ENCODE results near the gene PPFIA4.

The PPFIA4 gene

GRCh38 chr1:203082231-203082505, 55.9 kb downstream of the PPFIA4 start:
- Histone ChIP-seq H3K27ac (ENCODE audit: insufficient read depth, low read depth, low read length, poor library complexity, severe bottlenecking) (no peak overlapping the region), H3K4me3 (ENCODE audit: insufficient read depth, low read depth, low read length) (no peak overlapping the region), H3K4me1 (ENCODE audit: control insufficient read depth, insufficient read depth, low read length) (peaks cover 25% of the 10 kb centered on the region), H3K27me3 (ENCODE audit: control insufficient read depth, insufficient read depth, low read length, poor library complexity, severe bottlenecking) (peaks cover 11% of the 10 kb centered on the region), H3K36me3 (ENCODE audit: control insufficient read depth, insufficient read depth, low read length) (no peaks in the 10 kb centered on the region), H3K9me3 (ENCODE audit: control insufficient read depth, low read length) (no peaks in the 10 kb centered on the region)
- 82 to 83% methylated on average over 3 of the region's 3 CpGs for WGBS, 2 experiments

DNA sequence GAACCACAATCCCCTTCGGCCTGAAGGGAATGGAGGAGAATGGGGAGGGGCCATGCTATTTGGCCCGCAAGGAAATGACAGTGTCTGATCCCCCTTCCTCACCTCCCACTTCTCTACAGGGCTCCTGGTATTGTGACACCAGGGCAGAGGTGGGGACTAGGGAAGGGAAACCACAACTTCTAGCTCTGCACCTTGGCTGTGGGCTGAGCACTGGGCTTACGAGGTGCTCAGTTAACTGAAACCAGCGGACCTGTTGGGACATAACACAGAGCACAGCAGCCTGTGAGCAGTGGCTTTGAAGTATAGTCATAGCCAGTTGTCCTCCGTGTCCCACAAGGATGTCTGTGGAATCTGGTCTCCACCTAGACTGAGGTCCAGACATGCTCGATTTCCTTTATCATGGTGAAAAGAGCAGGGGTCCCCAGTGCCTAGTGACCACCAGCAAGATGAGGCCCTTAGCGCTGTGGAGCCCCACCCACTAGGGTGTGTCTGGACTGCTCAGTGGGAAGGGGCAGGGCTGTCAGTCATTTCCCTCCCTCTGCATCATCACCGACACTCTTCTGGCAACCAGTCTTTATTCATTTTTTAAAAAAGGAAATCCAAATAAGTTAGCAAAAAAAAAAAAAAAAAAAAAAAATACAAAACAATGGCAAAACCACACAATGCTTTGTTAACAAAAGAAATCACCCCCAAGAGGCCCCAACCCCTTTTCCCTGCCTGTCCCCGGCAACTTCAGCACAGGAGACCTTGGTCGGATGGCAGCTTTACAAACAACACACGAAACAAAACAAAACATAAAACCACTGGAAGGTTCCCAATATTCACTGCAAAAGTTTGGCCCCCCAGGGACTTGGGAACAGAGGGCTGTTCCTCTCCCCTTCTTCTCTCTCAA, 56.5 kb downstream of the PPFIA4 start:
- Histone ChIP-seq H3K4me1 (ENCODE audit: control insufficient read depth, insufficient read depth, low read length) (peaks cover 29% of the 10 kb centered on the region), H3K27ac (ENCODE audit: insufficient read depth, low read depth, low read length, poor library complexity, severe bottlenecking) (no peak overlapping the region), H3K27me3 (ENCODE audit: control insufficient read depth, insufficient read depth, low read length, poor library complexity, severe bottlenecking) (peaks cover 4% of the 10 kb centered on the region), H3K9me3 (ENCODE audit: control insufficient read depth, low read length) (no peaks in the 10 kb centered on the region), H3K36me3 (ENCODE audit: control insufficient read depth, insufficient read depth, low read length) (no peaks in the 10 kb centered on the region), H3K4me3 (ENCODE audit: insufficient read depth, low read depth, low read length) (no peak overlapping the region)
- 75 to 77% methylated on average over 10 to 11 of the region's 11 CpGs for WGBS, 2 experiments

DNA sequence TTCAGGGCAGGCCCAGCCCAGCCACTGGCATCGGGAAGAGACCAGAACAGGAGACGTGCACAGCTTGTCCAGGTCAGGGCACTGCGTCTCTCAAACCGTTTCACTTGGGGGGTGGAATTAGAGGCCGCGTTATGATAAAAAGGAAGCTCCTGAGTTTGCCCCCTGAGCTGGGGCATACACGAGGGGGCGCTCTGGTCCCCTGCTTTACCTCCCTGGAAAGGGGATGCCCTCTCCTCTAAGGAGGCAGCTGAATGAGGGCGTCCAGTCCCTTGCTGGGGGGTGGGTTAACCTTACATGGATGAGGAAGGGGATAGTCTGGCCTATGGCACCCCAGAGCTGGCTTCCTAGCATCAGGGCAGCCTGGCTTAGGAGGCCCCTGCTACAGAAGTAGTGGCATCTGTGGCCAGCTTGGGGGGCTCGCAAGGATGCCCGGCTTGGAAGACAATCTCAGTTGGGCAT, 57.2 kb downstream of the PPFIA4 start:
- Histone ChIP-seq H3K4me3 (ENCODE audit: insufficient read depth, low read depth, low read length) (no peak overlapping the region), H3K27me3 (ENCODE audit: control insufficient read depth, insufficient read depth, low read length, poor library complexity, severe bottlenecking) (no peaks in the 10 kb centered on the region), H3K27ac (ENCODE audit: insufficient read depth, low read depth, low read length, poor library complexity, severe bottlenecking) (no peak overlapping the region), H3K36me3 (ENCODE audit: control insufficient read depth, insufficient read depth, low read length) (no peaks in the 10 kb centered on the region), H3K9me3 (ENCODE audit: control insufficient read depth, low read length) (no peaks in the 10 kb centered on the region), H3K4me1 (ENCODE audit: control insufficient read depth, insufficient read depth, low read length) (peaks cover 29% of the 10 kb centered on the region)
- 94% methylated on average over 11 of the region's 11 CpGs for WGBS, 2 experiments

DNA sequence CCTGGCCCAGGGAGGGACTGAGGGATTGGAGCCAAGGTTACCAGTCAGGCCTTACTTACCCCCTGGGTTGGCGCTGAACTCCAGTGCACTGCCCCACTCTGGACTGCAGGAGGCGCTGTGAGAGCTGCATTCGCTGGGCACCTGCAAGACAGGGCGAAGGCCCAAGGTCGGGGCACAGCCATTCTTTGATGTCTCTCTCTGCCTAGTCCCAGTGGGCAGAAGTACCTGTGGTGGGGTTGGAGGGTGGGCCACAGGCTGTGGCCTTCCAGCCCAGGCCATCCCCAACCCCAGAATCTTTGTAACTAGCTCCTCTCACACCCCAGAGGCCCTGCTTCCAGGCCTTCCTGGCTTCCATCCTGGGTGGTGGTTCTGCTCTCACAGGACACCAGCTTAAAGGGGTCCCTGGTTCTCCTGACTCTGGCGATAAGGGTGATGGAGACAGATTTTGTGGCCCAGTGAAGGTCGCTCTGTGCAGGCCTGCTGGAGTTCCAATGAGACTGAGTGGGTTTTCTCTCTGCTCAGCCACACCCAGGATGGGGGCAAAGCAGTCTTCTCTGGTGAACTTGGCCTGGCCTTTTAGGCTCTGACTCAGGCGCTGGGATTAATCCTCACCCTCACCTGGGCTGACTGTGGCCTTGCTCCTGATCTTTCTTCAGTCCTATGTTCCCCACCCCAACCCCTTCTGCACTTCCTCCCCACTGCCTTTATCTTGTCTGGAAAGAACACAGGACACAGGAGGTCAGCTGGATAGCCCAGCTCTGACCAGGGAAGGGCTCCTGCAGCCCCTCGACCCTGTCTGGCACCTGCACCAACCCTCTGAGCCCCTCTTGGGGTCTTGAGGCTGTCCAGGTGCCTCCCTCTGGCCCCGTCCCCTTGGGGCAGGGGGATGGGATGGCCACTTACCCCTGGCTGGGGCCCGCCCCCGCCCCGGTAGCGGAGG, 58.6 kb downstream of the PPFIA4 start:
- Histone ChIP-seq H3K36me3 (ENCODE audit: control insufficient read depth, insufficient read depth, low read length) (no peaks in the 10 kb centered on the region), H3K4me1 (ENCODE audit: control insufficient read depth, insufficient read depth, low read length) (peaks cover 36% of the 10 kb centered on the region), H3K9me3 (ENCODE audit: control insufficient read depth, low read length) (no peaks in the 10 kb centered on the region), H3K27ac (ENCODE audit: insufficient read depth, low read depth, low read length, poor library complexity, severe bottlenecking) (no peak overlapping the region), H3K4me3 (ENCODE audit: insufficient read depth, low read depth, low read length) (no peak overlapping the region), H3K27me3 (ENCODE audit: control insufficient read depth, insufficient read depth, low read length, poor library complexity, severe bottlenecking) (no peaks in the 10 kb centered on the region)
- 88 to 90% methylated on average over 14 of the region's 14 CpGs for WGBS, 2 experiments

DNA sequence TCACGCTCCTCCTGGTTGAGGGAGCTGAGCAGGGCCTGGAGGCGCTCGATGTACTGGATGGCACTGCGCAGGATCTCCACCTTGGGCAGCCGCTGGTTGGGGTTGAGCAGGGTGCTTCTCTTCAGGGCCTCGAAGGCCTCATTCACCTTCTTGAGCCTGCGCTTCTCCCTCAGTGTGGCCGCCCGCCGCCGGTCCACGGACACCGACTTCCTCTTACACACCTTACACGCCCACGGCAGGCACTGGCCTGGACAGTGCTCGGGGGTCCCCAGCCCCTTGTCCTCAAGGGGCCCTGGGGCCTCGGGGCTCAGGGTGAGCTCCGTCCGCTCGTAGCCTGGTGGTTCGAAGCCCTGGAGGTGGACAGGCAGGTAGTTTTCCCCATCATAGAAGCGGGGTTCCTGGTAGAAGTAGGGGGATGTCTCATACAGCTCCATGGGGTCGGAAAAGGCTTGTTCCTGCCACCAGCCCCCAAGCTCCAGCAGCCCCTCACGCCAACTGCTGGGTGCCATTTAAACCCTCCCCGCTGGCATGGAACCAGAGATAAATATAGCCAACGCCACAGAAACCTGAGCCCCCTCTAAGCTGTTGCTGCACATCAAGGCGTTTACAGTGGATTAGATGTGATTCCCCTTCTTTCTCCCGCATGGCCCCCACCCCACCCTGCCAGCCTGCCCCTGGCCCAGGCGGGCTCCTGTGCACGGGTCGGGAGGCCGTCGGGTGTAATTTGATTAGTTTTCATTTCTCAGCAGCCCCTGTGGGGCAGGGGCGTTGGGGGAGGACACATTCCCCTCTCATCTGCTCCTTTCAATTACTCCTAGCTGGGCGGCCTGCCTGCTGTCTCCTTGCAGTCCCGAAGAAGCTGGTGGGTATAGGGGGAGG, 59.5 kb downstream of the PPFIA4 start, which contains the start of gene MYOG:
Gene MYOG, minus strand, starts transcription at position 485 of the 879 bp plus-strand sequence. Its CDS starts 51 bp downstream, at position 434.
- H3K36me3 ChIP-seq (ENCODE audit: control insufficient read depth, insufficient read depth, low read length) = no peaks in the 10 kb centered on the region
- no peaks in the 10 kb centered on the region for H3K9me3 ChIP-seq (ENCODE audit: control insufficient read depth, low read length)
- no peaks in the 10 kb centered on the region for H3K27me3 ChIP-seq (ENCODE audit: control insufficient read depth, insufficient read depth, low read length, poor library complexity, severe bottlenecking)
- H3K27ac ChIP-seq (ENCODE audit: insufficient read depth, low read depth, low read length, poor library complexity, severe bottlenecking) = no peak within 1 kb of the TSS
- H3K4me3 ChIP-seq (ENCODE audit: insufficient read depth, low read depth, low read length) = no peak within 1 kb of the TSS
- peaks cover 38% of the 10 kb centered on the region for H3K4me1 ChIP-seq (ENCODE audit: control insufficient read depth, insufficient read depth, low read length)
- 84 to 88% methylated on average over 34 to 35 of the region's 36 CpGs for WGBS, 2 experiments

DNA sequence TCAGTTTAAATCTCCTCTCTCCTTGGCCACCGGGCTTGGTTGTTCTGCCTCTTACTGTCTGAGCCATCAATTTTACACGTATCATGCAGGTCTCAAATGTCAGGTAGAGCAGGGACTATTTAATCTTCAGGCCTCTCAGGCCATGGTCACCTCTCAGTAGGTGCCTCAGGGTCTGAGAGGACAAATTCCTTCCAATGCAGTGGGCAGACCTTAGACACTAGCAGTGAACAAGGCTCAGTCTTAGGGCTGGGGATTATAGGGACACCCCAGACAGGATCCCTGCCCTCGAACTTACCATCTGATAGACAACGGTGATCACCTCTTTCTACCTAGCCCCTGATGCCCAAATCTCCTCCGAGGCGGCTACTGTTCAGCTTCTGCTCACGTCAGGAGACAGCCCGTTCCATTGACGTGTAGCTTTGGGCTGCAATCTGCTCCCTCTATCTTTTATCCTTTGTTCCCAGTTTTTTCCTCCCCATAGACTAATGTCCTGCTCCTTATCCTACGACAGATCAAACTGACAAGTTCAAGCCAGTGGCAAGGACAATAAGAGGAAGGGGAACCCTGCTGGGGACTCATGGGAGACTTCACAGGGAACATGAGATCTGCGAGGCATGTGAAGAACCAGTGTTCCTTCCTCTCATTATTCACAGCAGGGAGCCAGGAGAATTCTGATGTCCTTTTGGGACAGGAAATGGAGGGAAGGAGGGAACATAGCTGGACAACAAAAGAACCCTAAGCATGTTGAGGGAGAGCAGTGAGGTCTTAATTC, 60.9 kb downstream of the PPFIA4 start:
- Histone ChIP-seq H3K9me3 (ENCODE audit: control insufficient read depth, low read length) (no peaks in the 10 kb centered on the region), H3K4me1 (ENCODE audit: control insufficient read depth, insufficient read depth, low read length) (peaks cover 38% of the 10 kb centered on the region), H3K4me3 (ENCODE audit: insufficient read depth, low read depth, low read length) (no peak overlapping the region), H3K27ac (ENCODE audit: insufficient read depth, low read depth, low read length, poor library complexity, severe bottlenecking) (no peak overlapping the region), H3K27me3 (ENCODE audit: control insufficient read depth, insufficient read depth, low read length, poor library complexity, severe bottlenecking) (no peaks in the 10 kb centered on the region), H3K36me3 (ENCODE audit: control insufficient read depth, insufficient read depth, low read length) (no peaks in the 10 kb centered on the region)
- WGBS, 2 experiments = 86 to 91% methylated on average over 11 of the region's 11 CpGs

DNA sequence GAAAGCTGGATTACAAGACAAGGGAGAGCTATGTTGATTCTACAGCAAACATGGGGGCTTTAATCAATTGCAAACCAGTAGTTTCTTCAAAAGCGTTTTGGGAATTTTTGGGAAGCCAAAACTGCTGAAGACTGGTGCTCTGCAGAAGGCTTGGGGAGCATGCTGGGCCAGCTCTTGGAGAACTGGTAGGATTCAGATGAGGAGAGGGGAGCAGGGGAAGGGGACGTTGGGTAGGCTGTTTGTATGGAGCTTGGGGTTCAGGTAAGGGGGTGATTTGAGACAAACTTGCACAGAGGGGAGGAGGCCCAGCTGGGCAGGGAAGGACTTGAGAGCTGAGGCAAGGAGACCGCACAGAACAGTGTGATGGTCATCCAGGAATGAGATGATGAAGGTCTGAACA, 62.1 kb downstream of the PPFIA4 start:
- Histone ChIP-seq H3K27me3 (ENCODE audit: control insufficient read depth, insufficient read depth, low read length, poor library complexity, severe bottlenecking) (no peaks in the 10 kb centered on the region), H3K36me3 (ENCODE audit: control insufficient read depth, insufficient read depth, low read length) (no peaks in the 10 kb centered on the region), H3K4me1 (ENCODE audit: control insufficient read depth, insufficient read depth, low read length) (peaks cover 27% of the 10 kb centered on the region), H3K9me3 (ENCODE audit: control insufficient read depth, low read length) (no peaks in the 10 kb centered on the region), H3K4me3 (ENCODE audit: insufficient read depth, low read depth, low read length) (no peak overlapping the region), H3K27ac (ENCODE audit: insufficient read depth, low read depth, low read length, poor library complexity, severe bottlenecking) (no peak overlapping the region)
- WGBS, 2 experiments = 92 to 96% methylated on average over 3 of the region's 3 CpGs

DNA sequence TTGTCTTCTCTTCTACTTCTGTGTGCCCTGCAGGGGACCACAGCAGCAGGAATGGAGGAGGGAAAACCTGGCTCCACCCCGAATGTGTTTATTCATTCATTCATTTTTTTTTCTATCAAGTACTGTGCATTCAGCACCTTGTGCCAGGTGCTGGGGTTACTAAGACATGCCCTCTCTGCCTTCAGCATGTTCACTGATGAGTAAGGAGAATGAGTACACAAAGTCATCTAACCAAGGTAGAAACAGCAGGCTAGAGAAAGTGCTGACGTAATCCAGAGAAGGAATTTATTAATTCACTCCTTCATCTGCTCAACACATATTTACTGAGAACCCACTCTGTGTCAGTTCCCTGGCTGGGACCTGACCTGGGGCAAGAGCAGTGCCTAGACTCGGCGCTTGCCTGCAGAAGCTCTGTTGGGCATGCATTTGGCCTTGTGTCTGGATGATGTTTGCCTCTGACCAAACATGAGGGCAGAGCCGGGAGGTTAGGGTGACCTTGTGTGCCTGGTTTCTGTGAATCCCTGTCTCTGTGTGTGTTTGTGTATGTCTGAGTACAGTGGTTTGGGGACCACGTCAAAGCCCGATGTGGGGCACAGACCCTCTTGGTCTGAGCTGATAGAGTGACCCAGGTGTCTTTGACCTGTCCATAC, 62.8 kb downstream of the PPFIA4 start:
- 92 to 94% methylated on average over 7 of the region's 7 CpGs for WGBS, 2 experiments
- Histone ChIP-seq H3K4me1 (ENCODE audit: control insufficient read depth, insufficient read depth, low read length) (peaks cover 26% of the 10 kb centered on the region), H3K9me3 (ENCODE audit: control insufficient read depth, low read length) (no peaks in the 10 kb centered on the region)

DNA sequence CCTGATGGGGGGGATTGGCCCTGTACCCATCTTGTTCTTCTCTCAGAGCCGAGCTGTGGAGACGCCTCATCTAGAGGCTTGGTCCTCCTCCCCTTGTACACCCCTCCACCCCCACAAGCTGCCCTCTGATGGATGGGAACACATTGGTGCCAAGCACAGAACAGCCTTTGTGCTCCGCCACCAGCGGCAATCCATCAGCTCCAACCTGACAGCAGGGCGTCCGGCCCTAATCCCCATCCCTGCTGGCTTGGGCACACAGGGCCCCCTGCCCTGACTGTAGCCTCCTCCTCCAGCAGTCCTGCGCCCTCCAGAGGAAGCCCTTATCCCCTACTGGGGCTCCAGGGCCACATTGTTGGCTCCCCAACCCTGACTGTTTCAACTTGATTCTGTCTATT, 63.4 kb downstream of the PPFIA4 start:
- Histone ChIP-seq H3K9me3 (ENCODE audit: control insufficient read depth, low read length) (no peaks in the 10 kb centered on the region), H3K4me1 (ENCODE audit: control insufficient read depth, insufficient read depth, low read length) (peaks cover 26% of the 10 kb centered on the region), H3K27me3 (ENCODE audit: control insufficient read depth, insufficient read depth, low read length, poor library complexity, severe bottlenecking) (no peaks in the 10 kb centered on the region), H3K36me3 (ENCODE audit: control insufficient read depth, insufficient read depth, low read length) (no peaks in the 10 kb centered on the region), H3K4me3 (ENCODE audit: insufficient read depth, low read depth, low read length) (no peak overlapping the region), H3K27ac (ENCODE audit: insufficient read depth, low read depth, low read length, poor library complexity, severe bottlenecking) (no peak overlapping the region)
- 56 to 60% methylated on average over 7 of the region's 7 CpGs for WGBS, 2 experiments

More for the DNA sequence above, 62.8 kb downstream of the PPFIA4 start:
- H3K36me3 ChIP-seq (ENCODE audit: control insufficient read depth, insufficient read depth, low read length) = no peaks in the 10 kb centered on the region
- H3K27ac ChIP-seq (ENCODE audit: insufficient read depth, low read depth, low read length, poor library complexity, severe bottlenecking) = no peak overlapping the region
- no peaks in the 10 kb centered on the region for H3K27me3 ChIP-seq (ENCODE audit: control insufficient read depth, insufficient read depth, low read length, poor library complexity, severe bottlenecking)
- no peak overlapping the region for H3K4me3 ChIP-seq (ENCODE audit: insufficient read depth, low read depth, low read length)

Measured in ectodermal cell (in vitro differentiated cells).